Loucy (cell line): ENCODE data around the gene MDGA2.

Experiments used
- CTCF ChIP-seq: fragments of 200-600 bp; sonication (generic); conservative IDR thresholded peaks from 2 replicates; pipeline ENCODE4 v1.5.1; 2014; ENCODE audit warnings: mild to moderate bottlenecking, antibody characterized with exemption, low read length
- EZH2phosphoT487 ChIP-seq: fragments of 200-600 bp; IDR thresholded peaks from 2 replicates; pipeline ENCODE4 v1.6.1; 2018; ENCODE audit warnings: antibody characterized with exemption, mild to moderate bottlenecking, moderate library complexity, borderline replicate concordance

GRCh38 chr14:47585447-47585846 is 90.0 kb downstream of the MDGA2 start:
- TF ChIP-seq CTCF (no peak), EZH2phosphoT487 (no peak)
